ENCODE results near the gene DAAM1.

The DAAM1 gene

GRCh38 chr14:59229653-59230406 lies 41.4 kb downstream of the DAAM1 start:
- H3K4me3 ChIP-seq (ENCODE audit: low read depth, low read length), result no peak overlapping the region
- TF ChIP-seq CTCF (IDR thresholded peaks at IDR 0.05; ENCODE audit: low read depth, low read length), result no peak

GRCh38 chr14:59236195-59236594 lies 47.7 kb downstream of the DAAM1 start:
- H3K4me3 ChIP-seq (ENCODE audit: low read depth, low read length), result no peak overlapping the region
- no peak for TF ChIP-seq CTCF (IDR thresholded peaks at IDR 0.05; ENCODE audit: low read depth, low read length)

GRCh38 chr14:59238216-59238615 lies 49.7 kb downstream of the DAAM1 start:
- no peak for TF ChIP-seq CTCF (IDR thresholded peaks at IDR 0.05; ENCODE audit: low read depth, low read length)
- no peak overlapping the region for H3K4me3 ChIP-seq (ENCODE audit: low read depth, low read length)

GRCh38 chr14:59239022-59239421 lies 50.6 kb downstream of the DAAM1 start:
- no peak for TF ChIP-seq CTCF (IDR thresholded peaks at IDR 0.05; ENCODE audit: low read depth, low read length)
- no peak overlapping the region for H3K4me3 ChIP-seq (ENCODE audit: low read depth, low read length)

GRCh38 chr14:59240356-59240755 lies 51.9 kb downstream of the DAAM1 start:
- H3K4me3 ChIP-seq (ENCODE audit: low read depth, low read length), result no peak overlapping the region
- no peak for TF ChIP-seq CTCF (IDR thresholded peaks at IDR 0.05; ENCODE audit: low read depth, low read length)

GRCh38 chr14:59241121-59241520 lies 52.7 kb downstream of the DAAM1 start:
- no peak overlapping the region for H3K4me3 ChIP-seq (ENCODE audit: low read depth, low read length)
- no peak for TF ChIP-seq CTCF (IDR thresholded peaks at IDR 0.05; ENCODE audit: low read depth, low read length)

- no peak for TF ChIP-seq CTCF (IDR thresholded peaks at IDR 0.05; ENCODE audit: low read depth, low read length)
- H3K4me3 ChIP-seq (ENCODE audit: low read depth, low read length), result no peak overlapping the region
Measured at GRCh38 chr14:59243174-59243573, 54.7 kb downstream of the DAAM1 start.

Data from WI38 (cell line).